GM23248 (cell line): ENCODE results near the gene MINDY4B. TPM values are rescaled to one million over a fixed set of nuclear protein-coding genes. Genes with fewer than 3 reads are reported as not detected.

Experiments
- DNase-seq: peaks from one replicate; pipeline ENCODE4 v3.0.0-alpha.2; 2015
- H2AFZ ChIP-seq: fragments of 200-600 bp; sonication (generic); 2 replicates; pipeline ENCODE4 v1.6.1; 2016; ENCODE audit warnings: antibody characterized with exemption
- H3F3A ChIP-seq: fragments of 200-600 bp; sonication (generic); 2 replicates; pipeline ENCODE4 v1.6.1; 2016; ENCODE audit warnings: mild to moderate bottlenecking, antibody characterized with exemption, mixed run types; ENCODE audit not compliant: insufficient read depth
- H3K27ac ChIP-seq: fragments of 200-600 bp; sonication (generic); 2 replicates; pipeline ENCODE4 v1.5.1; 2016; ENCODE audit warnings: mild to moderate bottlenecking
- H3K27me3 ChIP-seq: fragments of 200-600 bp; sonication (generic); replicated peaks from 2 replicates; pipeline ENCODE4 v1.6.1; 2016; ENCODE audit warnings: mild to moderate bottlenecking; ENCODE audit not compliant: insufficient read depth
- H3K36me3 ChIP-seq: fragments of 200-600 bp; sonication (generic); 2 replicates; pipeline ENCODE4 v1.6.1; 2016; ENCODE audit warnings: low read depth, mild to moderate bottlenecking
- H3K4me1 ChIP-seq: fragments of 200-600 bp; sonication (generic); 2 replicates; pipeline ENCODE4 v1.6.1; 2016; ENCODE audit warnings: mild to moderate bottlenecking; ENCODE audit not compliant: insufficient read depth
- H3K4me2 ChIP-seq: fragments of 200-600 bp; sonication (generic); one replicate; pipeline ENCODE4 v1.6.1; 2016; ENCODE audit warnings: mild to moderate bottlenecking; ENCODE audit not compliant: unreplicated experiment
- H3K4me3 ChIP-seq: fragments of 200-600 bp; sonication (generic); 2 replicates; pipeline ENCODE4 v1.5.1; 2016; ENCODE audit warnings: mild to moderate bottlenecking
- H3K79me2 ChIP-seq: fragments of 200-600 bp; sonication (generic); 2 replicates; pipeline ENCODE4 v1.6.1; 2016; ENCODE audit warnings: mild to moderate bottlenecking; ENCODE audit not compliant: insufficient read depth
- H3K9ac ChIP-seq: fragments of 200-600 bp; sonication (generic); 2 replicates; pipeline ENCODE4 v1.6.1; 2016; ENCODE audit warnings: mild to moderate bottlenecking
- H3K9me2 ChIP-seq: fragments of 200-600 bp; sonication (generic); 2 replicates; pipeline ENCODE4 v1.6.1; 2016; ENCODE audit warnings: mixed run types, mild to moderate bottlenecking, moderate library complexity; ENCODE audit not compliant: insufficient read depth
- H3K9me3 ChIP-seq: fragments of 200-600 bp; sonication (generic); one replicate; pipeline ENCODE4 v1.6.1; 2017; ENCODE audit warnings: low read depth
- H4K20me1 ChIP-seq: fragments of 200-600 bp; sonication (generic); 2 replicates; pipeline ENCODE4 v1.6.0; 2016; ENCODE audit not compliant: insufficient read depth
- EZH2 ChIP-seq: fragments of 200-600 bp; sonication (generic); IDR thresholded peaks from 2 replicates; pipeline ENCODE4 v1.6.1; 2018; ENCODE audit warnings: antibody characterized with exemption, mild to moderate bottlenecking; ENCODE audit not compliant: insufficient read depth, poor library complexity, severe bottlenecking
- EZH2phosphoT487 ChIP-seq: fragments of 200-600 bp; sonication (generic); IDR thresholded peaks from 2 replicates; pipeline ENCODE4 v1.6.1; 2018; ENCODE audit warnings: antibody characterized with exemption, moderate library complexity, mild to moderate bottlenecking, low read depth; ENCODE audit not compliant: insufficient read depth
- WGBS, 2 experiments: methylation state at CpG; one replicate each; pipeline ENCODE4 v1.1.6; 2015 to 2017; ENCODE audit warnings: low lambda C conversion rate in 2 of 2, low coverage in 1 of 2; ENCODE audit errors: missing lambda C conversion rate in 2 of 2; 5-methylcytosine and 5-hydroxymethylcytosine counted together
- in situ Hi-C: fragments of 300-500 bp; cut with MboI; formaldehyde crosslinking; loops from 2 replicates; pipeline ENCODE4 v1.15.0; 2020
- polyA plus RNA-seq: library from polyadenylated mRNA; unstranded; fragments of >200 nt; fragmentation: Nextera tagmentation; extraction: Ambion mirVana; gene quantifications from 2 replicates; pipeline ENCODE4 v1.2.1, GENCODE V29; 2016
- total RNA-seq: library from RNA; depleted of rRNA; stranded (reverse); fragments of >200 nt; shearing (Covaris generic); gene quantifications from 2 replicates; pipeline ENCODE4 v1.2.3, GENCODE V29; 2014

MINDY4B gene
- total and polyA plus RNA-seq, 2 experiments from 2014 or later, result not detected

- H3K27me3 ChIP-seq, result peaks cover 17% of the 10 kb centered on the region
- no peaks in the 10 kb centered on the region for H3K9me3 ChIP-seq
- no peak for TF ChIP-seq EZH2
- TF ChIP-seq EZH2phosphoT487, result no peak
- DNase-seq, result no peak
- WGBS, 2 experiments, result 88 to 93% methylated on average over 6 of the region's 6 CpGs
- no peak overlapping the region for H2AFZ ChIP-seq
- no peak overlapping the region for H3K4me2 ChIP-seq
- H4K20me1 ChIP-seq, result no peaks in the 10 kb centered on the region
- H3K27ac ChIP-seq, result no peak overlapping the region
- no peaks in the 10 kb centered on the region for H3F3A ChIP-seq
- in situ Hi-C loops, result no loop called here
- H3K9ac ChIP-seq, result no peak overlapping the region
- H3K4me1 ChIP-seq, result no peaks in the 10 kb centered on the region
- H3K36me3 ChIP-seq, result no peaks in the 10 kb centered on the region
- H3K9me2 ChIP-seq, result no peaks in the 10 kb centered on the region
- H3K4me3 ChIP-seq, result no peak overlapping the region
- no peaks in the 10 kb centered on the region for H3K79me2 ChIP-seq
Observed at GRCh38 chr3:150889106-150889505, 16.1 kb downstream of the MINDY4B start.

- H3K27me3 ChIP-seq, result peaks cover 31% of the 10 kb centered on the region
- no peaks in the 10 kb centered on the region for H3K36me3 ChIP-seq
- no peak overlapping the region for H3K9ac ChIP-seq
- H3K9me2 ChIP-seq, result no peaks in the 10 kb centered on the region
- DNase-seq, result peak; percentile 23
- no peaks in the 10 kb centered on the region for H3K79me2 ChIP-seq
- no peaks in the 10 kb centered on the region for H3K4me1 ChIP-seq
- H3K4me2 ChIP-seq, result no peak overlapping the region
- no peak for TF ChIP-seq EZH2phosphoT487
- no peak for TF ChIP-seq EZH2
- H3K9me3 ChIP-seq, result no peaks in the 10 kb centered on the region
- H3K4me3 ChIP-seq, result no peak overlapping the region
- H3F3A ChIP-seq, result no peaks in the 10 kb centered on the region
- in situ Hi-C loops, result no loop called here
- H3K27ac ChIP-seq, result no peak overlapping the region
- 71 to 73% methylated on average over 2 of the region's 2 CpGs for WGBS, 2 experiments
- H2AFZ ChIP-seq, result no peak overlapping the region
- no peaks in the 10 kb centered on the region for H4K20me1 ChIP-seq
Observed at GRCh38 chr3:150887031-150887430, 18.2 kb downstream of the MINDY4B start.

GRCh38 chr3:150885535-150885934 is 19.7 kb downstream of the MINDY4B start:
- no peak for TF ChIP-seq EZH2
- no peak for TF ChIP-seq EZH2phosphoT487
- in situ Hi-C loops, result no loop called here

GRCh38 chr3:150878996-150879575 is 26.2 kb downstream of the MINDY4B start:
- H3F3A ChIP-seq, result no peaks in the 10 kb centered on the region
- H4K20me1 ChIP-seq, result no peaks in the 10 kb centered on the region
- H3K4me2 ChIP-seq, result no peak overlapping the region
- TF ChIP-seq EZH2, result no peak
- no peak for TF ChIP-seq EZH2phosphoT487
- WGBS, 2 experiments, result 54 to 58% methylated on average over 2 of the region's 2 CpGs
- no peak overlapping the region for H3K9ac ChIP-seq
- no peaks in the 10 kb centered on the region for H3K4me1 ChIP-seq
- in situ Hi-C loops, result no loop called here
- no peak overlapping the region for H3K4me3 ChIP-seq
- peaks cover 34% of the 10 kb centered on the region for H3K27me3 ChIP-seq
- no peak for DNase-seq
- no peak overlapping the region for H3K27ac ChIP-seq
- no peaks in the 10 kb centered on the region for H3K79me2 ChIP-seq
- no peaks in the 10 kb centered on the region for H3K36me3 ChIP-seq
- no peak overlapping the region for H2AFZ ChIP-seq
- no peaks in the 10 kb centered on the region for H3K9me3 ChIP-seq
- H3K9me2 ChIP-seq, result no peaks in the 10 kb centered on the region

More at GRCh38 chr3:150885535-150885934, 19.7 kb downstream of the MINDY4B start:
- no peaks in the 10 kb centered on the region for H3K9me2 ChIP-seq
- no peak overlapping the region for H3K4me3 ChIP-seq
- no peaks in the 10 kb centered on the region for H3K36me3 ChIP-seq
- no peaks in the 10 kb centered on the region for H3K9me3 ChIP-seq
- no peaks in the 10 kb centered on the region for H3F3A ChIP-seq
- H4K20me1 ChIP-seq, result no peaks in the 10 kb centered on the region
- H3K79me2 ChIP-seq, result no peaks in the 10 kb centered on the region
- H3K27me3 ChIP-seq, result peaks cover 31% of the 10 kb centered on the region
- H3K9ac ChIP-seq, result no peak overlapping the region
- WGBS, 2 experiments, result 29 to 30% methylated on average over 3 of the region's 3 CpGs
- DNase-seq, result no peak
- no peaks in the 10 kb centered on the region for H3K4me1 ChIP-seq
- H2AFZ ChIP-seq, result no peak overlapping the region
- no peak overlapping the region for H3K27ac ChIP-seq
- no peak overlapping the region for H3K4me2 ChIP-seq
